ENCODE data around the gene CADPS2.

CADPS2 gene

DNA sequence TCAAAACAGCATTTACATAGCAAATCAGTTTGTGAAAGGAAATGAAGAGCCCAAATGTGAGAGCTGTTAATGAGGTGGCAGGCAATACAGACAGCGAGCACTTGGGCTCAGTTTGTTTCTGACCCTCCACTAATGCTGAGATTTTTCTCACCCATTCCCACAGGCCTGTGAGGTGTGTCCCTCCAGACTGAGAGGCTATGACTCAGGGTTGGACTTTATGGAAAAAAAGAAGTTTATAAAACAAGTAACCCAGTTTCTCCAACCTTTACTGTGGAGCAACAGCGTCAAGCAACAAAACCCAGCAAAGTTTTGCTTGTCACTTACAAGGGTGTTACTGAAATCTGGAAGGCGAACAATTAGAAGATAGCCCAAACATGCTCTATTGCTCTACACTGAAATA lies 576.8 kb downstream of the CADPS2 start:
- Histone ChIP-seq H3K4me3 (ENCODE audit: low read depth, low read length, poor library complexity, severe bottlenecking) (no peak overlapping the region), H3K9me2 (ENCODE audit: low read depth, low read length) (no peaks in the 10 kb centered on the region), H2AFZ (ENCODE audit: low read length) (no peak overlapping the region), H3F3A (ENCODE audit: insufficient read depth, low read length) (no peaks in the 10 kb centered on the region), H3K79me2 (ENCODE audit: insufficient read depth, low read length) (no peaks in the 10 kb centered on the region), H3K36me3 (ENCODE audit: insufficient read depth, low read length) (no peaks in the 10 kb centered on the region), H3K4me1 (ENCODE audit: insufficient read depth, low read length, severe bottlenecking) (no peaks in the 10 kb centered on the region), H3K9me3 (ENCODE audit: low read length) (no peaks in the 10 kb centered on the region), H3K27me3 (ENCODE audit: insufficient read depth, low read length) (no peaks in the 10 kb centered on the region), H4K20me1 (ENCODE audit: insufficient read depth, low read length) (no peaks in the 10 kb centered on the region), H3K27ac (ENCODE audit: low read depth, low read length, poor library complexity, severe bottlenecking) (no peak overlapping the region), H3K4me2 (ENCODE audit: low read length) (no peak overlapping the region), H3K9ac (ENCODE audit: low read length) (no peak overlapping the region)
- TF ChIP-seq, protein P1, sequence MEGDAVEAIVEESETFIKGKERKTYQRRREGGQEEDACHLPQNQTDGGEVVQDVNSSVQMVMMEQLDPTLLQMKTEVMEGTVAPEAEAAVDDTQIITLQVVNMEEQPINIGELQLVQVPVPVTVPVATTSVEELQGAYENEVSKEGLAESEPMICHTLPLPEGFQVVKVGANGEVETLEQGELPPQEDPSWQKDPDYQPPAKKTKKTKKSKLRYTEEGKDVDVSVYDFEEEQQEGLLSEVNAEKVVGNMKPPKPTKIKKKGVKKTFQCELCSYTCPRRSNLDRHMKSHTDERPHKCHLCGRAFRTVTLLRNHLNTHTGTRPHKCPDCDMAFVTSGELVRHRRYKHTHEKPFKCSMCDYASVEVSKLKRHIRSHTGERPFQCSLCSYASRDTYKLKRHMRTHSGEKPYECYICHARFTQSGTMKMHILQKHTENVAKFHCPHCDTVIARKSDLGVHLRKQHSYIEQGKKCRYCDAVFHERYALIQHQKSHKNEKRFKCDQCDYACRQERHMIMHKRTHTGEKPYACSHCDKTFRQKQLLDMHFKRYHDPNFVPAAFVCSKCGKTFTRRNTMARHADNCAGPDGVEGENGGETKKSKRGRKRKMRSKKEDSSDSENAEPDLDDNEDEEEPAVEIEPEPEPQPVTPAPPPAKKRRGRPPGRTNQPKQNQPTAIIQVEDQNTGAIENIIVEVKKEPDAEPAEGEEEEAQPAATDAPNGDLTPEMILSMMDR (IDR thresholded peaks at IDR 0.05; ENCODE audit: low read length), result no peak
- no peak for TF ChIP-seq EZH2 (IDR thresholded peaks at IDR 0.05; ENCODE audit: borderline replicate concordance, low read length)

DNA sequence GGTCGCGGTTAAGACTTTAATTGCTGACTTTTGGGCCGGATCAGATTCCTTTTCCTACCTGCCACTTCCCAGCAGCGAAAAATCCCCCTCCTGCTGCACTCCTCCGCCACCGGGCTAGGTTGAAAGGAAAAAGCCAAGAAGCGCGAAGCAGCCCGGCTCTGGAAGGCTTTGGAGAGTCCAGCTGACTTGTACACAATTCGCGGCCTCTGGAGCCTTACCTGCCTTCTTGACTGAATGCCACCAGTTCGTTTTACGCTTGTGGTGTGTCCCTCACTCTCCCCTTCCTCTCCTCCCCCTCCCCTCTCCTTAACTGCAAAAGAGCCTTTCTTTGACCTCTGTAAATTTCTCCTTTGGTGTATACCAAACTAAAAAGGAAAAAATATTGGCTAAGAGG lies 579.0 kb downstream of the CADPS2 start:
- Histone ChIP-seq H3K27ac (ENCODE audit: low read depth, low read length, poor library complexity, severe bottlenecking) (no peak overlapping the region), H3K9me2 (ENCODE audit: low read depth, low read length) (no peaks in the 10 kb centered on the region), H3F3A (ENCODE audit: insufficient read depth, low read length) (no peaks in the 10 kb centered on the region), H3K4me2 (ENCODE audit: low read length) (no peak overlapping the region), H2AFZ (ENCODE audit: low read length) (no peak overlapping the region), H3K36me3 (ENCODE audit: insufficient read depth, low read length) (no peaks in the 10 kb centered on the region), H3K9me3 (ENCODE audit: low read length) (no peaks in the 10 kb centered on the region), H3K4me3 (ENCODE audit: low read depth, low read length, poor library complexity, severe bottlenecking) (no peak overlapping the region), H3K27me3 (ENCODE audit: insufficient read depth, low read length) (no peaks in the 10 kb centered on the region), H3K9ac (ENCODE audit: low read length) (no peak overlapping the region), H4K20me1 (ENCODE audit: insufficient read depth, low read length) (no peaks in the 10 kb centered on the region), H3K4me1 (ENCODE audit: insufficient read depth, low read length, severe bottlenecking) (no peaks in the 10 kb centered on the region), H3K79me2 (ENCODE audit: insufficient read depth, low read length) (no peaks in the 10 kb centered on the region)
- no peak for TF ChIP-seq EZH2 (IDR thresholded peaks at IDR 0.05; ENCODE audit: borderline replicate concordance, low read length)
- TF ChIP-seq, protein P1 (IDR thresholded peaks at IDR 0.05; ENCODE audit: low read length), result no peak

DNA sequence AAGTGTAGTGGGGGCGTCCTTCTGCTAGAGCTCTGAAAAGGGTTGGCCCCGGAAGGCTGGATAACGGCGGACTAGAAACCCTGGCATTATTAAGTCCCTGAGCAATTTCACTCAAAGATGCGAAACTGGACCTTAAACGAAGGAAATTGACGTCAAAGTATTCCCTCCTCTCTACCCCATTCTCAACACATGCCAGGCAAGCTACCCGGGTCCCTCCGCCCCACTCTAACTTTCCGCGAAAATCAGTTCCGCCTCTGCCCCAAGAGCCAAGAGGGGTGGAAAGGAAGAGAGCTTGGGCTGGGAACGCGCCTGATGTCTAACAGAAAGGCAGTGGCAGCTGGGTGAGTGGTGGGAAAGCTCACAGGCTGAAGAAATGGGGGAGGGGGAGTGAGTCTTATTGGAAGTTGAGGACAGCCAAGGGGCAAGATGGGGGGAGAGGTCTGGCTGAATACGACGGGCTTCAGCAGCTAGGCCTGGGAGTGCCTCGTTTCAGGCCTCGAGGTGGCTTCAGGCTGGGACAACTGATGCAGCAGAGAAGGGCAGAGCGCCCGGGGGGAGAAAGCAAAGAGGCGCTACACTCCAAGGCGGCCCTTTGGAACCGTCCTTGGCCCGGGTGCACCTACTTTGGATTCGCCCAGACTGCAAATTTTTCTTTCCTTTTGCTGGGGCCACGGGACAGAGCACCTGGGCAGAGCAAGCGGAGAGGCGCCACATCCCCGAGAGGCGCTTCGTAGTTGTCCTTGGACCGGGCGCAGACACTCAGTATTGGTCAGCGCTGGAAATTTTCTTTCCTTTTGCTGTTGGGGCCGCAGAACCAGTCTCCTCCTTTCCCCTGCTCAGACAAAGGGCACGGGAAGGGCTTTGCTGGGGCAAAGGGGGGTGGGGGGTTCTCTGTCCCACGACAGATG lies 579.7 kb downstream of the CADPS2 start:
- H3F3A ChIP-seq (ENCODE audit: insufficient read depth, low read length), result no peaks in the 10 kb centered on the region
- no peak for TF ChIP-seq EZH2 (IDR thresholded peaks at IDR 0.05; ENCODE audit: borderline replicate concordance, low read length)
- TF ChIP-seq, protein P1 (IDR thresholded peaks at IDR 0.05; ENCODE audit: low read length), result no peak
- H2AFZ ChIP-seq (ENCODE audit: low read length), result no peak overlapping the region
- no peak overlapping the region for H3K4me3 ChIP-seq (ENCODE audit: low read depth, low read length, poor library complexity, severe bottlenecking)
- no peaks in the 10 kb centered on the region for H3K9me3 ChIP-seq (ENCODE audit: low read length)
- H3K9me2 ChIP-seq (ENCODE audit: low read depth, low read length), result no peaks in the 10 kb centered on the region
- H3K4me1 ChIP-seq (ENCODE audit: insufficient read depth, low read length, severe bottlenecking), result no peaks in the 10 kb centered on the region
- H3K27me3 ChIP-seq (ENCODE audit: insufficient read depth, low read length), result no peaks in the 10 kb centered on the region
- no peaks in the 10 kb centered on the region for H3K79me2 ChIP-seq (ENCODE audit: insufficient read depth, low read length)
- H3K4me2 ChIP-seq (ENCODE audit: low read length), result no peak overlapping the region
- no peak overlapping the region for H3K9ac ChIP-seq (ENCODE audit: low read length)
- H3K27ac ChIP-seq (ENCODE audit: low read depth, low read length, poor library complexity, severe bottlenecking), result no peak overlapping the region
- no peaks in the 10 kb centered on the region for H4K20me1 ChIP-seq (ENCODE audit: insufficient read depth, low read length)
- H3K36me3 ChIP-seq (ENCODE audit: insufficient read depth, low read length), result no peaks in the 10 kb centered on the region
